Heart right ventricle (tissue), 16 donors: Measurements from ENCODE around the gene GLDN. TPM values are rescaled to one million over a fixed set of nuclear protein-coding genes. Genes with fewer than 3 reads are reported as not detected.
"Not testable (repeated sequence)": the region's sequence is repeated elsewhere in the genome, so short reads cannot be mapped to it uniquely, and the experiment has no call there.

ENCODE experiments used
- ATAC-seq, 8 donors: fragments of 200-7000 bp; cut with Tn5 transposase; one replicate each; pipeline ENCODE4 v1.9.1; 2020; ENCODE audit warnings: mild to moderate bottlenecking in 8 of 8, moderate library complexity in 8 of 8, moderate number of reproducible peaks in 1 of 8
- DNase-seq, 2 donors: peaks; one replicate each; pipeline ENCODE4 v3.0.0-alpha.2; 2020
- H3K27ac ChIP-seq, 10 donors: fragments of 200-600 bp; sonication (generic) in 2 of 10; one replicate each; pipeline versions ENCODE4 v1.5.0 to v1.8.0; 2020 to 2022; ENCODE audit warnings: mild to moderate bottlenecking in 3 of 10
- H3K27me3 ChIP-seq, 7 donors: fragments of 200-600 bp; one replicate each; pipeline ENCODE4 v1.8.0; 2021 to 2022; ENCODE audit warnings: mild to moderate bottlenecking in 2 of 7
- H3K36me3 ChIP-seq, 9 donors: fragments of 200-600 bp; sonication (generic) in 1 of 9; one replicate each; pipeline versions ENCODE4 v1.5.0 to v1.8.0; 2020 to 2022; ENCODE audit warnings: mild to moderate bottlenecking in 2 of 9
- H3K4me1 ChIP-seq, 9 donors: fragments of 200-600 bp; sonication (generic) in 1 of 9; one replicate each; pipeline versions ENCODE4 v1.5.0 to v1.8.0; 2020 to 2022; ENCODE audit warnings: mild to moderate bottlenecking in 4 of 9
- H3K4me3 ChIP-seq, 10 donors: fragments of 200-600 bp; sonication (generic) in 2 of 10; one replicate each; pipeline versions ENCODE4 v1.5.0 to v1.8.0; 2020 to 2022; ENCODE audit warnings: mild to moderate bottlenecking in 7 of 10, moderate library complexity in 2 of 10
- H3K9me3 ChIP-seq, 11 donors: fragments of 200-600 bp in 10 of 11; sonication (generic) in 2 of 11; one replicate each; pipeline versions ENCODE4 v1.5.0 to v1.8.0; 2013 to 2022; ENCODE audit warnings: mild to moderate bottlenecking in 2 of 11, control low read depth in 1 of 11, moderate library complexity in 1 of 11
- WGBS, 2 donors: extraction: QIAGEN DNeasy Blood & Tissue Kit; methylation state at CpG; one replicate each; pipeline ENCODE4 v1.1.7; 2013; ENCODE audit warnings: inconsistent platforms in 1 of 2; 5-methylcytosine and 5-hydroxymethylcytosine counted together
- intact Hi-C, 10 donors: fragments of 100-400 bp; cut with DNase I; formaldehyde crosslinking; loops; one replicate each; pipeline versions ENCODE4 v1.11.1 to v1.14.2; 2022
- polyA plus RNA-seq, 2 donors: library from polyadenylated mRNA; stranded (reverse); fragments of 200-250 nt; gene quantifications; one replicate each; pipeline ENCODE4 v1.2.3, GENCODE V29; 2013
- total RNA-seq, 10 donors: library from RNA; stranded (reverse); fragmentation: NEBNext Ultra II Directional in 3 of 10; extraction: Animal tissue kit (Norgen Biotek cat#: 25700) in 3 of 10; gene quantifications; one replicate each; pipeline versions ENCODE4 v1.2.1 to v1.2.4, GENCODE V29; 2021 to 2023
- TF ChIP-seq, protein P1 (sequence below), 9 donors: fragments of 200-600 bp; sonication (generic) in 2 of 9; IDR thresholded peaks; one replicate each; pipeline versions ENCODE4 v1.5.0 to v1.8.0; 2021 to 2022; ENCODE audit warnings: antibody characterized with exemption in 9 of 9, mild to moderate bottlenecking in 5 of 9, moderate library complexity in 1 of 9
- donor health status: Arrhythmogenic right ventricular cardiomyopathy.
- donor health status: ischemic (EF 13 %, LVEDD 7.1; RV severe dilation, severe dysfunction).
- donor health status: healthy with polysubstance abuse.
- donor health status: DM: no; HTN: yes; CAD: no.
- donor health status: DM: no; HTN: no; CAD: no.
- donor health status: ischemic (EF 25% LVEDD 6.9; RV normal size, moderate dysfunction).
- donor health status: ischemic (EF 25% LVEDD 5.7; RV mildly dilated, moderate dysfunction).
- donor health status: healthy.
- donor health status: DM: yes; HTN: yes; CAD: no.
- donor health status: Ischemic cardiomyopathy.
- donor health status: ischemic (EF 35%, LVEDD 5.7; RV mildly dilated, moderate dysfunction).
- donor health status: nonischemic (EF 11% LVEDD 7.7; RV severe dilation, severe dysfunction).
- donor health status: DM: yes; HTN: yes; CAD: no.
- donor health status: PGD.
- donor health status: ischemic (EF 29% LVEDD 5.4; RV normal size, mild dysfunction).
- donor health status: nonischemic (EF 23%, LVEDD 6.1; RV moderate dilation, normal function).

Gene GLDN
- total and polyA plus RNA-seq, 12 donors, result 0.65 to 19.8 (median 10.9) TPM

GRCh38 chr15:51444112-51444511 lies 102.7 kb downstream of the GLDN start:
- Histone ChIP-seq H3K27ac (no peak overlapping the region), H3K4me3 (no peak overlapping the region), H3K9me3 (no peaks in the 10 kb centered on the region), H3K27me3 (no peaks in the 10 kb centered on the region), H3K36me3 (peaks cover 0 to 28% (median 17%) of the 10 kb centered on the region in 9 donors), H3K4me1 (no peaks in the 10 kb centered on the region)
- intact Hi-C loops, result no loop called here
- DNase-seq (no peak), ATAC-seq (no peak)
- TF ChIP-seq, protein P1, sequence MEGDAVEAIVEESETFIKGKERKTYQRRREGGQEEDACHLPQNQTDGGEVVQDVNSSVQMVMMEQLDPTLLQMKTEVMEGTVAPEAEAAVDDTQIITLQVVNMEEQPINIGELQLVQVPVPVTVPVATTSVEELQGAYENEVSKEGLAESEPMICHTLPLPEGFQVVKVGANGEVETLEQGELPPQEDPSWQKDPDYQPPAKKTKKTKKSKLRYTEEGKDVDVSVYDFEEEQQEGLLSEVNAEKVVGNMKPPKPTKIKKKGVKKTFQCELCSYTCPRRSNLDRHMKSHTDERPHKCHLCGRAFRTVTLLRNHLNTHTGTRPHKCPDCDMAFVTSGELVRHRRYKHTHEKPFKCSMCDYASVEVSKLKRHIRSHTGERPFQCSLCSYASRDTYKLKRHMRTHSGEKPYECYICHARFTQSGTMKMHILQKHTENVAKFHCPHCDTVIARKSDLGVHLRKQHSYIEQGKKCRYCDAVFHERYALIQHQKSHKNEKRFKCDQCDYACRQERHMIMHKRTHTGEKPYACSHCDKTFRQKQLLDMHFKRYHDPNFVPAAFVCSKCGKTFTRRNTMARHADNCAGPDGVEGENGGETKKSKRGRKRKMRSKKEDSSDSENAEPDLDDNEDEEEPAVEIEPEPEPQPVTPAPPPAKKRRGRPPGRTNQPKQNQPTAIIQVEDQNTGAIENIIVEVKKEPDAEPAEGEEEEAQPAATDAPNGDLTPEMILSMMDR (IDR thresholded peaks at IDR 0.05), result no peak
- 94 to 96% methylated on average over 1 of the region's 1 CpG for WGBS, 2 donors

- intact Hi-C loops, result no loop called here
- Histone ChIP-seq H3K27me3 (no peaks in the 10 kb centered on the region), H3K9me3 (no peaks in the 10 kb centered on the region), H3K4me1 (no peaks in the 10 kb centered on the region), H3K4me3 (no peak overlapping the region), H3K27ac (no peak overlapping the region), H3K36me3 (peaks cover 0 to 35% (median 24%) of the 10 kb centered on the region in 9 donors)
- ATAC-seq (no peak), DNase-seq (no peak)
- 96 to 97% methylated on average over 1 of the region's 1 CpG for WGBS, 2 donors
- TF ChIP-seq, protein P1 (IDR thresholded peaks at IDR 0.05), result no peak
Observed at GRCh38 chr15:51444807-51445206, 103.4 kb downstream of the GLDN start.

DNA sequence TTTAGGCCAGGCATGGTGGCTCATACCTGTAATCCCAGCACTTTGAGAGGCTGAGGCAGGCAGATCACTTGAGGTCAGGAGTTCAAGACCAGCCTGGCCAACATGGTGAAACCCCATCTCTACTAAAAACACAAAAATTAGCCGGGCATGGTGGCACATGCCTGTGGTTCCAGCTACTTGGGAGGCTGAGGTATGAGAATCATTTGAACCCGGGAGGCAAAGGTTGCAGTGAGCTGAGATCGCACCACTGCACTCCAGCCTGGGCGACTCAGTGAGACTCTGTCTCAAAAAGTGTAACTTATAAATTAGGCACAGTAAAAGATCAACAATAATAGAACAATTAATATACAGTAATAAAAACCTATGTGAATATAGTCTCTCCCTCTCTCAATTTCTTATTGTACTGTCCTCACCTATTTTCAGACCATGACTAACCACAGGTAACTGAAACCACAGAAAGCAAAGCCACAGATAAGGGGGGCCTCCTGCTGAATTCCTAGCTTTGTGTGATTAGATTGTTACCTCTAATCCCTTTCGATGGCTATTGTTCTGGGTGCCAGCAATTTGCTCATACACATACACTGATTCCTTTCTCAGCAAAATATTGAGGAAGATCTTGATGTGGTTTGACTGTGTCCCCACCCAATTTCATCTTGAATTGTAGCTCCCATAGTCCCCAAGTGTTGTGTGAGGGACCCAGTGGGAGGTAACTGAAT lies 104.7 kb downstream of the GLDN start:
- H3K27ac ChIP-seq, intact Hi-C loops, DNase-seq, H3K27me3 ChIP-seq, H3K9me3 ChIP-seq, ATAC-seq, H3K4me1 ChIP-seq, H3K4me3 ChIP-seq: not testable (repeated sequence)
- WGBS, 2 donors, result 90 to 91% methylated on average over 5 of the region's 5 CpGs
- peaks cover 0 to 49% (median 25%) of the 10 kb centered on the region in 9 donors for H3K36me3 ChIP-seq

- intact Hi-C loops, result no loop called here
- Histone ChIP-seq H3K27me3 (no peaks in the 10 kb centered on the region), H3K4me1 (no peaks in the 10 kb centered on the region), H3K4me3 (no peak overlapping the region), H3K36me3 (peaks cover 0 to 68% (median 25%) of the 10 kb centered on the region in 9 donors), H3K27ac (no peak overlapping the region), H3K9me3 (no peaks in the 10 kb centered on the region)
- TF ChIP-seq, protein P1 (IDR thresholded peaks at IDR 0.05), result no peak
- DNase-seq (no peak), ATAC-seq (no peak)
- WGBS, 2 donors, result 95 to 97% methylated on average over 4 of the region's 4 CpGs
Observed at GRCh38 chr15:51447855-51448621, 106.6 kb downstream of the GLDN start.
